Mesothelial cell of epicardium (in vitro differentiated cells): ENCODE data around the gene B4GALT5. TPM values are rescaled to one million over a fixed set of nuclear protein-coding genes. Genes with fewer than 3 reads are reported as not detected.

Source experiments
- DNase-seq, 2 experiments: peaks; one replicate each; pipeline ENCODE4 v3.0.0; 2021; ENCODE audit warnings: low spot score in 2 of 2; ENCODE audit not compliant: unreplicated experiment in 2 of 2
- H3K27ac Mint-ChIP-seq: 2 replicates; pipeline ENCODE4 v1.8.0; 2021; ENCODE audit warnings: mixed read lengths
- H3K27me3 Mint-ChIP-seq: 2 replicates; pipeline ENCODE4 v1.8.0; 2021; ENCODE audit warnings: low read depth, mixed read lengths
- H3K36me3 Mint-ChIP-seq: 2 replicates; pipeline ENCODE4 v1.8.0; 2021; ENCODE audit warnings: mixed read lengths
- H3K4me1 Mint-ChIP-seq: 2 replicates; pipeline ENCODE4 v1.8.0; 2021; ENCODE audit warnings: mixed read lengths
- H3K4me3 Mint-ChIP-seq: 2 replicates; pipeline ENCODE4 v1.8.0; 2021; ENCODE audit warnings: mild to moderate bottlenecking, moderate library complexity, mixed read lengths
- H3K9me3 Mint-ChIP-seq: 2 replicates; pipeline ENCODE4 v1.8.0; 2021; ENCODE audit warnings: mixed read lengths
- total RNA-seq: library from RNA; stranded (reverse); gene quantifications from 3 replicates; pipeline ENCODE4 v1.2.1, GENCODE V29; 2021
- TF ChIP-seq, protein P1 (sequence below): fragments of 200-600 bp; sonication (generic); IDR thresholded peaks from one replicate; pipeline ENCODE4 v1.5.0; 2021; ENCODE audit warnings: antibody characterized with exemption; ENCODE audit not compliant: unreplicated experiment

B4GALT5 gene
- total RNA-seq, 1 donor from 2014 or later, result 52.6 TPM

GRCh38 chr20:49668181-49668877 is 45.3 kb downstream of the B4GALT5 start:
- Mint-ChIP-seq H3K27me3 (no peaks in the 10 kb centered on the region), H3K9me3 (no peaks in the 10 kb centered on the region), H3K27ac (peak overlapping the region; percentile 49), H3K36me3 (no peaks in the 10 kb centered on the region), H3K4me3 (no peak overlapping the region), H3K4me1 (peaks cover 22% of the 10 kb centered on the region)
- DNase-seq, result no peak
- TF ChIP-seq, protein P1, sequence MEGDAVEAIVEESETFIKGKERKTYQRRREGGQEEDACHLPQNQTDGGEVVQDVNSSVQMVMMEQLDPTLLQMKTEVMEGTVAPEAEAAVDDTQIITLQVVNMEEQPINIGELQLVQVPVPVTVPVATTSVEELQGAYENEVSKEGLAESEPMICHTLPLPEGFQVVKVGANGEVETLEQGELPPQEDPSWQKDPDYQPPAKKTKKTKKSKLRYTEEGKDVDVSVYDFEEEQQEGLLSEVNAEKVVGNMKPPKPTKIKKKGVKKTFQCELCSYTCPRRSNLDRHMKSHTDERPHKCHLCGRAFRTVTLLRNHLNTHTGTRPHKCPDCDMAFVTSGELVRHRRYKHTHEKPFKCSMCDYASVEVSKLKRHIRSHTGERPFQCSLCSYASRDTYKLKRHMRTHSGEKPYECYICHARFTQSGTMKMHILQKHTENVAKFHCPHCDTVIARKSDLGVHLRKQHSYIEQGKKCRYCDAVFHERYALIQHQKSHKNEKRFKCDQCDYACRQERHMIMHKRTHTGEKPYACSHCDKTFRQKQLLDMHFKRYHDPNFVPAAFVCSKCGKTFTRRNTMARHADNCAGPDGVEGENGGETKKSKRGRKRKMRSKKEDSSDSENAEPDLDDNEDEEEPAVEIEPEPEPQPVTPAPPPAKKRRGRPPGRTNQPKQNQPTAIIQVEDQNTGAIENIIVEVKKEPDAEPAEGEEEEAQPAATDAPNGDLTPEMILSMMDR, result no peak

DNA sequence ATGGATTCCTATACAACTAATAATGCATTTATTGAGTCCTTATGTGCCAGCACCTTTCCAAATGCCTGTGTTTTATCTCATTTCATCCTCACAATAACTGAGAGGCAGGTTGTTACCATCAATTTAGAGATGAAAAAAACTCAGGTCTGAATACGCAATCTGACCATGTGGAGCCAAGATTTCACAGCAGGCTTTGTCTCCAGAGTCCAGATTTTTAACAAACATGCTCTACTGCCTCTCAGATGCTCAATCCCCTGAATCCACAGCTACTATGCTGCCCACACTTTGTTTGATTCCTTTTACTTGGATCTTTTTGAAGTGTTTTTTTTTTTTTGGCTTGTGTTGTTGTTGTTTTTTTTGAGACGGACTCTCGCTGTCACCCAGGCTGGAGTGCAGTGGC is 46.8 kb downstream of the B4GALT5 start:
- peaks cover 17% of the 10 kb centered on the region for H3K4me1 Mint-ChIP-seq
- no peaks in the 10 kb centered on the region for H3K36me3 Mint-ChIP-seq
- H3K4me3 Mint-ChIP-seq, result no peak overlapping the region
- no peak for DNase-seq
- no peaks in the 10 kb centered on the region for H3K27me3 Mint-ChIP-seq
- H3K9me3 Mint-ChIP-seq, result no peaks in the 10 kb centered on the region
- no peak overlapping the region for H3K27ac Mint-ChIP-seq
- TF ChIP-seq, protein P1, result no peak

GRCh38 chr20:49665796-49666195 is 47.9 kb downstream of the B4GALT5 start:
- Mint-ChIP-seq H3K27ac (peak overlapping the region; percentile 17), H3K36me3 (no peaks in the 10 kb centered on the region), H3K9me3 (no peaks in the 10 kb centered on the region), H3K4me3 (no peak overlapping the region), H3K4me1 (peaks cover 15% of the 10 kb centered on the region), H3K27me3 (no peaks in the 10 kb centered on the region)
- TF ChIP-seq, protein P1, result no peak
- DNase-seq, result no peak

DNA sequence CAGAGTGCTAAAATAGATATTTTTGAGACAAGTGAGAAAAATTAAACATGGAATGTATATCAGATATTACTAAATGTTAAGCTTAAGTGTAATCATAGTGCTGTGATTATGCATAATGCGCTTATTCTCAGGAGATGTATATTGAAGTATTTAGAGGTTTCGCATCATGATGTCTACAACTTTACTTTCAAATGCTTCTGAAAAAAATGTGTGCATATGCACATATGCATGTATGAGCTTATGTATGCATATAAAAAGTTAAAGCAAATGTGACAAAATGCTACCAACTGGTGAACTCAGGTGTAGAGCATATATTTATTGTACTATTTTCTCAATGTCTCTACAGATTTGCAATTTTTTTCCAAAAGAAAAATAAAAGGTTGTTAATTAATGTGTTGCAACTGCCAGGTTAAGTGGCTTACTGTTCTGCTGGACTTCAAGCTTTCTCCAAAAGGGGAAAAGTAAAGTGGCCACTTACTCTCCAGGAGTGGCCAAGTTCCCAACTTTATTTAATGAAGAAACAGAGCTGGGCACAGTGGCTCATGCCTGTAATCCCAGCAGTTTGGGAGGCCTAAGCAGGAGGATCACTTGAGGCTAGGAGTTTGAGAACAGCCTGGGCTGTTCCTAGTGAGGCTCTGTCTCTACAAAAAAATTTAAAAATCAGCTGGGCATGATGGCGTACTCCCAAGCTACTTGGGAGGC is 48.9 kb downstream of the B4GALT5 start:
- no peak overlapping the region for H3K27ac Mint-ChIP-seq

GRCh38 chr20:49663112-49663511 is 50.6 kb downstream of the B4GALT5 start:
- H3K27me3 Mint-ChIP-seq, result no peaks in the 10 kb centered on the region
- no peaks in the 10 kb centered on the region for H3K36me3 Mint-ChIP-seq
- H3K27ac Mint-ChIP-seq, result no peak overlapping the region
- peaks cover 3% of the 10 kb centered on the region for H3K4me1 Mint-ChIP-seq
- TF ChIP-seq, protein P1, result no peak
- no peak overlapping the region for H3K4me3 Mint-ChIP-seq
- no peaks in the 10 kb centered on the region for H3K9me3 Mint-ChIP-seq
- no peak for DNase-seq

More for the DNA sequence above, 48.9 kb downstream of the B4GALT5 start:
- Mint-ChIP-seq H3K27me3 (no peaks in the 10 kb centered on the region), H3K36me3 (no peaks in the 10 kb centered on the region), H3K4me3 (no peak overlapping the region), H3K4me1 (peaks cover 12% of the 10 kb centered on the region), H3K9me3 (no peaks in the 10 kb centered on the region)
- TF ChIP-seq, protein P1, result no peak
- no peak for DNase-seq
